Sigmoid colon (tissue), 4 donors: ENCODE results near the gene B3GAT2.

ENCODE experiments used
- CTCF ChIP-seq, 4 experiments: fragments of 450-650 bp in 3 of 4; fragments of 200-600 bp in 1 of 4; IDR thresholded peaks; one replicate each; pipeline ENCODE4 v1.5.1; 2016 to 2019; ENCODE audit warnings: antibody characterized with exemption in 4 of 4, mild to moderate bottlenecking in 3 of 4, moderate library complexity in 2 of 4
- EP300 ChIP-seq, 4 donors: sonication (generic); formaldehyde crosslinking; IDR thresholded peaks; one replicate each; pipeline ENCODE4 v1.6.1; 2017; ENCODE audit warnings: antibody characterized with exemption in 4 of 4
- POLR2A ChIP-seq, 2 donors: fragments of 450-650 bp; IDR thresholded peaks; one replicate each; pipeline ENCODE4 v1.6.1; 2016; ENCODE audit warnings: antibody characterized with exemption in 2 of 2, mild to moderate bottlenecking in 2 of 2, moderate library complexity in 2 of 2
- POLR2AphosphoS5 ChIP-seq, 4 donors: sonication (generic); formaldehyde crosslinking; IDR thresholded peaks; one replicate each; pipeline ENCODE4 v1.6.1; 2017; ENCODE audit warnings: antibody characterized with exemption in 4 of 4

- TF ChIP-seq CTCF (IDR thresholded peaks at IDR 0.05) (no peak), POLR2A (IDR thresholded peaks at IDR 0.05) (no peak), EP300 (IDR thresholded peaks at IDR 0.05) (no peak), POLR2AphosphoS5 (IDR thresholded peaks at IDR 0.05) (no peak)
Observed at GRCh38 chr6:70844301-70844700, 112.6 kb downstream of the B3GAT2 start.
